GM21619 (cell line): ENCODE results near the gene UBE2G1.

Experiments
- ATAC-seq: cut with Tn5 transposase; IDR thresholded peaks from one replicate; pipeline ENCODE4 v1.9.1; 2021; ENCODE audit not compliant: unreplicated experiment

The UBE2G1 gene

DNA sequence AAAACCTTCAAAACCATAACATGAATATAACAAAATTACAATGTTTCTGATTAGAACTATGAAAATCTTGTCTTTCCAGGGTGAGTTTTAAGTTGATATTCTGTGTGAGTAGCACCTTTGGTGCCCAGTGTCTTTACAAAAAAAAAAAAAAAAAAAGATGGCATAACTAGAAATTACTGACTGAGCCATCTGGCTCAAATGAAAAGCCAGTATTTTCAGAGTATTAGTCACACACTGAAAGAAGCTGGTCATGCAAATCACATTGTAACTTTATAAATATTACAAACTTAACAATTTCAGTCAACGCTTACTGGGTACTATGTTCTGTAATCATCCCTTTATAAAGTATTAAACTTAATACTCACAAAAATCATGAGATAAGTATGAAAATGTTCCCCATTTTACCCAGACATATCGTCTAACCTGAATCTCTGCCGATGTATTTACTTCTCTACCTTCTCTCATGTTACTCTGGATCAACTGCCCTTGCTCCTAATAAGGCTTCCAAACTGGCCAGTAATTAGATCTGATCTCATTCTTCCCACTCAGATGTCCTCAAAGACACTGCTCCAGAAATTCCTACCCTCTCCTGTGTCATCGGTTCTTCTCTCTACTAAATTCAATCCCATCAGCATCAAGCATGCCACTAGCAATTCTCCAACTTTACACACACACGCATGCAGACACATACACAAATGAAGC lies 25.4 kb downstream of the UBE2G1 start:
- ATAC-seq = no peak

DNA sequence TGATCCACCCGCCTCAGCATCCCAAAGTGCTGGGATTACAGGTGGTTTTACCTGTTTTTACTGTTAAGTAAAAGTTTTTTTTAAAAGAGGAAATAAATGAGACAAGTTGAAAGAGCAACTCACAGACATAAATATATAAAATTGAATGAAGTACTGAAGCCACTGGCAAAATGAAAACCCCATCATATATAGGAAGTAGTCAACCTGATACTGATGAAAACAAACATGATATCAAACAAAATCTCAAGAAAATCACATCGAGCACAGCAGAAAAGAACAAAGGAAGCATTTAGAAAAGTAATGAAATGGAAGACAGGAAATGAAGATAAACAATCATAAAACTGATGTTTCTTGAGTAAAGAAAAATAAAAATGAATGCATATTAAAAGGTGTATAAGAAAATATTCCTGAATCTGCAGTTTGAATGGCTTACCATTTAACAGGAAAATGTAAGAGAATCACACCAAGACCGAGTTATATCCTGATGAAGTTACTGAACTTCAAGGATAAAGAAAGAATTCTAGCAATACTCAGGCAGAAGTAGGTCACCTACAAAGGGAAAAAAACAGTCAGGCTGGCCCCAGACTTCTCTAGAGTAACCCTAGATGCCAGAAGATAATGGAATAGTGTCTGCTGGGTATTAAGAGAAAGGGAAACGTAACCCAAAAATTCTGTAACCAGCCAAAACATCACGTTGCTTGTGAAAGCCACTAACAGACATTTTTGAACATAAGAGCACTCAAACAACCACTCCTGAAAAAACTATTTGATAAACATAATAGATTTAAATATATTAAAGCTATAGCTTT lies 31.5 kb downstream of the UBE2G1 start:
- ATAC-seq = no peak

DNA sequence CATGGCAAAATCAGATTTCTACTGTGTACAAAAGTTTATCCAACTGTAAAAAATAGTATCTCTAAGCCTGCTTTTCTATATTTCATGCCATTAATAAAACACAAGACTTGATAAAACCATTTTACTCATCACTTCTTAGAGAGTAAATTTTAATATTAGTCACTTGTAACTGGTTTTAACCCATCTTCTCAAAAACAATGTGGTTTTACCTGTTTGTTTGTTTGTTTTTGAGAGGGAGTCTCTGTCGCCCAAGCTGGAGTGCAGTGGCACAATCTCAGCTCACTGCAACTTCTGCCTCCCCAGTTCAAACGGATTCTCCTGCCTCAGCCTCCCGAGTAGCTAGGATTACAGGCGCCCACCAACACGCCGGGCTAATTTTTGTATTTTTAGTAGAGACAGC lies 32.1 kb downstream of the UBE2G1 start:
- no peak for ATAC-seq

DNA sequence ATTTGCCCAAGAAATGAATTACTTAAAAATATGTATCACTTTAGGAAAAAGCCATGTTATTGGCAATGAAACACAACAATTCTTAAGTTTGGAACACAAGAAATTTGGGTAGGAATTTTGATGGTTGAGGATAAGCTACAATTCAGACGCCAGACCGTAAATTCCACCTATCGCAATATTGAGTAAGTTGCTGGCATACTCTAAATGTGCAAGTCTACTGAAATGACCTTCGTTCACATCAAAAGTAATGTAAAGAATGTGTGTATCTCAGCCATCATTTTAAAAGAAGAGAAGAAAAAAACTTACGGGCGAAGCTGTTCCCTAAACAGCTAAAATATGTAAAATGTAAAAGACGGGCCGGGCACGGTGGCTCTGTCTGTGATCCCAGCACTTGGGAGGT lies 33.4 kb downstream of the UBE2G1 start:
- no peak for ATAC-seq

DNA sequence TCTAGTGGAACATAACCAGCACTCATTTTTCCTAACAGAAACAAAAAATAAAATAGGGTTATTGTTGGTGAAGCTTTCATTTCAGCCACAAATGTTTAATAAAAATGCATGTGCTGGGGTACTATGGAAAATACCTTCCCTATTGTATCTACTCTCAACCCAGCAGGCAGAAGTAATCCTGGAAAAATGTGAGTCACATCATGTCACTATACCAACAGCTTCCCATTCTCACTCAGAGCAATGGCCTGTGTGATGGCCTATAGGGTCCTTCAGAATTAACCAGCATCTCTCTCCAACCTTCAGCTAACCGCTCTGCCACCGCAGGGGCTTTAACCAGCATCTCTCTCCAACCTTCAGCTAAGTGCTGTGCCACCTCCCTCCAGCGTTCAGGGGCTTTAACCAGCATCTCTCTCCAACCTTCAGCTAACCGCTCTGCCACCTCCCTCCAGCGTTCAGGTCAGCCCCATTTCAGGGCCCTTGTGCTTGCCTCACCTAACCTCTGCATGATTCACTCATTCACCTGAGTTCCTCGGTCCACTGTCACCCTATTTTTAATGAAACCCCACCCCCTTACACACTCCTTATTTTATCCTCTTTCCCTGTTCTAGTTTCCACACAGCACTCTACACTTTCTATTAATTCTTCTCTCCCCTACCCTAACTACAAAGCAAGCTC lies 34.0 kb downstream of the UBE2G1 start:
- no peak for ATAC-seq

DNA sequence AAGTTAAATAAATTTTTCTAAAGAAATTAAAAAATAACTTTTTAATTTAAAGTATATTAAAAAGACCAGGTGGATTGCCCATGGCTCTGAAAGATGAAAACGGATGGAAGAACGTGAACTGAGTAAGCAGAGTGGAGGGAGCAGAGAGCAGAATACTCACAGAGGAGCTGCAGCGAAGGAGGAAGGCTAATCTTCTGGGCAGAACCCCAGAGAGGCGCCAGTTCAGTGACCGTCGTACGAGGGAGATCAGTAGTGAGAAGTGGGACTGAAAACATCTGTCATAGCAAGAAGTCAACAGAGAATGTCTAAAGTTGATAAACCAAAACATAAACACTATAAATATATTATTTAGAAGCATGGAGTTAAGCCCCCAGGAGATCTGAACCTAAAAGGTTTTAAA lies 34.9 kb downstream of the UBE2G1 start:
- no peak for ATAC-seq

DNA sequence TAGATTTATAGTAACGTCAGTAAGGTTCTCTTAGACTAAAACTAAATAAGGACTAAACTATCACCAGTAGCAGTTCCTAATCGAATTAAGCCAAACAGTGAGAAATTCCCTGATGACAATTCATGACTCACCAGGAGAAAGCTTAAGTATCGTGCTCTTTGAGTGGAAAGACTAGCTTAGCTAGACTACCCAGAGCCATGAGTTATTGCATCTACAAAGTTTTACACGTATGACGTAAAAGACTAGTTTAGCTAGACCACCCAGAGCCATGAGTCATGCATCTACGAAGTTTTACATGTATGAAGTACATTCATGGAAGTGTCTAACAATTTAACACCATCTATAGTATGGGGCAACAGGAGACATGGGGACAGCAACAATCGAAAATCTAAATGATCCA lies 36.6 kb downstream of the UBE2G1 start:
- no peak for ATAC-seq

DNA sequence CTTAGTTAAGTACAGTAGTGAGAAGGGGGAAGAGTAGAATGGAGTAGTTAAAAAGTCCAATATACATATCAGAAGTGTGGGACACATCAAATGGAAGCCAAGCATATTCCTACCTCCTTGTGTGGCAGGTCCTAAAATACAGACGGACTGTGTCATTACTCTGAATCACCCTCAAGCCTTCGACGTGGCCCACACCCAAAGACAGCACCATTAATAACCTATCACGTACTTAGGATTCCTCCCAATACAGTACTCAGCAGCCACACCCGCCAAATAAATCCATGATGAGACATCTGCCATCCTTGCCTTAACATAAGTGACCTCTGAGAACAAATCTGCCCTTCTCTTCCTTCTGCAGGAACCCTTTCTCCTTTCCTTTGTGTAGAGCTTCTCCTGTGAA lies 38.9 kb downstream of the UBE2G1 start:
- no peak for ATAC-seq

DNA sequence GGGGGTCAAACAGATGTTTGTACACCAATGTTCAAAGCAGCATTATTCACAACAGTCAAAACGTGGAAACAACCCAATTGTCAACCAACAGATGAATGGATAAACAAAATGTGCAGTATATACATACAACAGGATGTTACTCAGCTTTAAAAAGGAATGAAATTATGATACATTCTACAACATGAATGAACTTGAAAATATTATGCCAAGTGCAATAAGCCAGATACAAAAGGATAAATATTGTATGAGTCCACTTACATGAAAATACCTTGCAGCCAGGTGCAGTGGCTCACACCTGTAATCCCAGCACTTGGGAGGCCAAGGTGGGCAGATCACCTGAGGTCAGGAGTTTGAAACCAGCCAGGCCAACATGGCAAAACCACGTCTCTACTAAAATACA lies 39.9 kb downstream of the UBE2G1 start:
- no peak for ATAC-seq

DNA sequence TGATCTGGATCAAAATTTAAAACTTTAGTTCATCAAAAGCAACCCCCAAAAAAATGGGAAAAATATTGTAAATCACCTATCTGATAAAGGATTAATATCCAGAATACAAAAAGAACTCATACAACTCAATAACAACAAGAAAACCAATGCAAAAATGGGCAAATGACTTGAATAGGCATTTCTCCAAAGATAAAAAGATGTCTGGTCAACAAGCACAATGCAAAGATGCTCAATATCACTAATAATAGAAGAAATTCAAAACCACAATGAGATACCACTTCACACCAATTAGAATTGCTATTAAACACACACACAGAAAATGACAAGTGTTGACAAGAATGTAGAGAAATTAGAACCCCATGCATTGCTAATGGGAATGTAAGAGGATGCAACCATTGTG lies 40.4 kb downstream of the UBE2G1 start:
- no peak for ATAC-seq

DNA sequence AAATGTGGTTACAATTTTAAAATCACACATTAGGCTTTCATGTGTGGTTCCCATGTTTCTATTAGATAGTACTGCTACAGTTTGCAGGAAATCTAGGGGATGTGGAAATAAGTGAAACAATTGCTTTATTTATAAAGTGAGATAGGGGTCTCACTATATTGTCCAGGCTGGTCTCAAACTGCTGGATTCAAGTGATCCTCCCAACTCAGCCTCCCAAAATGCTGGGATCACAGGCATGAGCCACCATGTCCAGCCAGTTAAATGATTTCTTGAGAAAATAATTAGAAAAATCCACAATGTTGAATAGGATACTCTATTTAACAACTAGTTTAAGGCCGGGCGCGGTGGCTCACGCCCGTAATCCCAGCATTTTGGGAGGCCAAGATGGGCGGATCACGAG lies 42.0 kb downstream of the UBE2G1 start:
- no peak for ATAC-seq

DNA sequence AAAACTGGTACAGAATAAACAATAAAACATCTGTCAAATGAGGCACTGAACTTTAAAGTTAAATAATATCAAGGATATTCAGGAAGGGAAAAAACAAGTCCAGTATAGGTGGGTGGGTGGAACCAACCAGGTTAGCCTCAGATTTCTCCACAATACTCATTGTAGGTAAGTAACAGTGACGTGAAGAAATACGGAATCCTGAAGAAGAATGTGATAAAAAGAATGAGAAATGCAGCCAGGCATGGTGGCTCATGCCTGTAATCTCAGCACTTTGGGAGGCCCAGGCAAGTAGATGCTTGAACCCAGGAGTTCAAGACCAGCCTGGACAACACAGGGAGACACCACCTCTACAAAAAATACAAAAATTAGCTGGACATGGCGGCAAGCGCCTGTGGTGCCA lies 47.3 kb downstream of the UBE2G1 start:
- no peak for ATAC-seq

DNA sequence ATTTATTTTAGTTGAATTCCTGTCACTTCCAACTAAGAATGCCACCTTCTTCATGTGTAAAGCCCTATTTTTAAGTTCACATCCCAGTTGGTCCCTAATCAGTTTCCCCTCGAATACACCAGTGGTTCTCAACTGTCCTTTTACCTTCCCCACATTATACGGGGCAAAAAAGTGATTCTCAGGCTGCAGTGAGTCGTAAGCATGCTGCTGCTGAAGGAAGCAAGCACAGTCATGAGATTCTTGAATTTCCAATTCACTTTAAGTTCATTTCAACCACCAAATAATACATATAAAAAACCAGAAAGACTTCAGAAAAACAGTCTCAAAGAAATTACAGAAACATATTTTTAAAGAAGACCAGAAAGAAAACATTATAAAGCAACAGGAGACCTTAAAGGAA lies 47.9 kb downstream of the UBE2G1 start:
- ATAC-seq = no peak

DNA sequence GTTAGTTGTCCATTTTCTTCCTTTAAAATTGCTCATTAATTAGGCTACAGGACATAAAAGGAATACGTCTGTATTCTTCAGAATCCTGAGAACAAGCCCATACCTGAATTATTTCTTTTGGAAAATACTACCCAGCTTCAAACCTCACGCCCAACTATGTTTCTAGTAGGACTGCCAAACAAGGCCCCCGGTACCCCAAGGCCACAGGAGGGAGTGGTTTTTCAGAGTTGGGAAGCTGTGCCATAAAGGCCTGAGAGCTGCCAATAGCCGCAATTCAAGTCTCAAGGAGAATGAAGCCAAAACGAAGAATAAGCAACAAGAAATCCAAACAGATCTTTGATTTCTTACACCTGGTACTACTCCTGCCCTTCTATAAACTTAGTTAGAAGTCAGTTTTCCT lies 48.3 kb downstream of the UBE2G1 start:
- no peak for ATAC-seq

DNA sequence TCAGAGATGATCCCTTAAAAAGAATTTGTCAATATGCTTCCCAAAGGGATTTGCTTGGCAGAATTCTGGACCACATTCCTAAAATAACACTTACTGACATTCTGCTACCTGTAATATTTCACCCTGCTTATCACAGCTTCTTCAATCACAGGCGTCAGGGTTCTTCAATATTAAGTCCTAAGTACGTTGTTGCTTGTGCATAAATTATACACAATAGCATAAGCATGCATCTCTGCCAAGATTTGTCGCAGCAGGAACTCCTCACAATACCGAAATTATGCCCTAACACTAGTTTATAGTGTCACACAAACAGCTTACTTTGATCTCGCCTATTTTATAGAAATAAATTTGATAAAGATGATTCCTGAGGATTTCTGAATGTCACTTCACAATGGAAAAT lies 48.9 kb downstream of the UBE2G1 start:
- no peak for ATAC-seq

DNA sequence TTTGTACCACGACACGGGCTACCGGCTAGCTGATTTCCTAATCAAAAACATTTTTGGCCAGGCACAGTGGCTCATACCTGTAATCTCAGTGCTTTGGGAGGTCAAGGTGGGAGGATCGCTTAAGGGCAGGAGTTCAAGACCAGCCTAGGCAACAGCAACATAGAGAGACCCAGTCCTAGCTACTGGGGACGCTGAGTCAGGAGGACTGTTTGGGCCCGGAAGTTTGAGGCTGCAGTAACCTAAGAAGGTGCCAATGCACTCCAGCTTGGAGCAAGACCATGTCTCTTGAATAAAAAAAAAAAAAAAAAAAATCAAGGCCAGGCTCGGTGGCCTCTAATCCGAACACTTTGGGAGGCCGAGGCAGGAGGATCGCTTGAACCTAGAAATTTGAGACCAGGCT lies 49.8 kb downstream of the UBE2G1 start:
- no peak for ATAC-seq

DNA sequence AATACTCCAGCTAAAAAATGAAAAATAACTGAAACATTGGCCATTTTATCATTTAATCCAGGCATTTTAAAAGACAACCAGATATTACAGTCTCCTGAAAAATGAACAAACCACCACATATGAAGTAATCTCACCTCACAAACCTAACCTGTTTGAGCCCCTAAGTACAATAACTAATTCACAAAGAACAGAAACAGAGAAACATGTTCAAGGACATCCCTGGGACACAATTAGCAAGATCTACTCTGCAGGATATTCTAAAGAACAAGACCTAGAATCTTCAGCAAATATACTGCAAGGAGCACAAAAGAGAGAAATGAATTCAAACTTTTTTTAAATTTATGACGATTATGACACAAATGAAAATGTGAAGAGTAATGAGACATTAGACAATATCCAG lies 51.9 kb downstream of the UBE2G1 start:
- ATAC-seq = no peak

DNA sequence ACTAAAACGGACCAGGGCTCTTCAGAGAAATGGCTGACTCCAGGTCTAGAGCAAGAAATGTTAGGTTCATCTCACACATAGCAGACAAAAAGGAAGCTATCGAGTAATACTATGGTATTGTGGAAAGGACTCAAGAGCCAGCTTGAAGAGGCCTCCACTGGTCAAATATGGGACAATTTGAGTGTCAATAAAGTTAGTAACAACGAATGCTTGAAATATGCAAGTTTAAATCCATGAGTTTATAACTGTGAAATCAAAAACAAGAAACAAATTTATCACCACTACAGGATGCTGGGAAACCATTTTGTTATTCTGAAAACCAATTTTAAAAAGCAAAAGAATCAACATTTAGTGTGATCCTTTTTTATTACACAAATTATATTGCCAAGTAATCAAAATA lies 52.3 kb downstream of the UBE2G1 start:
- no peak for ATAC-seq

DNA sequence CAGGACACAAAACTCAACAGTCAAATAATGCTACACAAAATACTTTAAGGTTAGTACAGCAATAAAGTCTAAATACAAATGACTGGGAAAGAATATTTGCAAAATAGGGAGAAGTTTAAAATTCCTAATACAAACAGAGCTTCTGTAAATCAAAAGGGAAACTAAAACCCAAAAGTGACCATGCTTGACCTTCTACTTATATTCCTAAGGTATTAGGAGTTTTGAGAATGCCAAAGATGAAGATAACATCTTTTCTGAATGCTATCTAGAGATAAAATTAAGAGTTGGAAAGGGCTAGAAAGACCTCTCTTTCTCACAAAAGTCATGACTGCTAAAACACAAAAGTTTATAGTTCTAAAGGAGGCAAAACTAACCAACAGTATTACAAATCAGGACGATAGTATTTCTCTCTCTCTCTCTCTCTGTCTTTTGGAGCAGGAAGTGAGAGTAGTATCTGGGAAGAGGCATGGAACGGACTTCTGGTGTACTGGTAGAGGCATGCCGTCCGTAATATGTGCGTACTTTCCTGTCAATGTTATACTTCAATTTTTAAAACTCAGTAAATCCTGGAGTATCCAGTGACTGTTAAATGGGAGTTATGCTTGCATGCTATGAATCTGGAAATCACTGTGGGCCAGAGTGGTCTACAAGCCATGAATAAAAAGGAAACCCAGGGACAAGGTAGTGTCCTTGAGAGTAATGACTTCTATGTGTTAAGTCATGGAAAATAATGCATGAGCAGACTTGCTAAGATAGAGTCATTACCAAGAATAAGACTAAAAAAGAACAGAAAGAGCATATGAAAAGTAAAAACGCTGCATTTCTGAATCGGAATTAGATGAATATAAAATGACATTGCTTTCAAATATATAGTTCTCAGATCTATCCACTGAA lies 53.0 kb downstream of the UBE2G1 start:
- ATAC-seq = no peak

DNA sequence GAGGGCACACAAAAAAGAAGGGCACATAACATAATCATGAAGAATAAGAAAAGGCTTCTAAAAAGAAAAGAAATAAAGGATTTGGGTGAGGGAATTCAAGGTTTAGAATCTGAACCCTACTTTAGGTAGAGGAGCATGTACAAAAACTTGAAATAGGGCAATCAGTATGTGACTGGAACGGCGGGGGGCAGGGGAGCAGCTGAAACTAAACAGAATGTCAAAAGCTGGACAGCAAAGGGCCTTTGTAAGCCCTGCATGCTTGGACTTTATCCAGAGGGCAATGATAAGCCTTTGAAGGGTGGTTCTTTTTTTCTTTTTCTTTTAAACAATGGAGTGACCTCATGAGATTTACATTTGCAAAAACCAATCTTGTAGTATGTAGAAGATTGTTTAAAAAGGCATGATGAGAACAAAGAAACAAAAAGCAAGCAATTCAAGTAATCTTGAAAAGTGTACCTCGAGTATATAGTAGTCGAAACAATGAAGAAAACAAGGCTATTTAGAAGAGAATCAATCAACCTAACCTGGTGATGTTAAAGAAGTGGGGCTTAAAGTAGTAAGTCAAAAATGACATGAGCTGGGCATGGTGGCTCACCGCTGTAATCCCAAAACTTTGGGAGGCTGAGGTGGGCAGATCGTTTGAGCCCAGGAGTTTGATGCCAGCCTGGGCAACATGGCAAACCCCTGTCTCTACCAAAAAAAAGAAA lies 56.0 kb downstream of the UBE2G1 start:
- ATAC-seq = no peak

DNA sequence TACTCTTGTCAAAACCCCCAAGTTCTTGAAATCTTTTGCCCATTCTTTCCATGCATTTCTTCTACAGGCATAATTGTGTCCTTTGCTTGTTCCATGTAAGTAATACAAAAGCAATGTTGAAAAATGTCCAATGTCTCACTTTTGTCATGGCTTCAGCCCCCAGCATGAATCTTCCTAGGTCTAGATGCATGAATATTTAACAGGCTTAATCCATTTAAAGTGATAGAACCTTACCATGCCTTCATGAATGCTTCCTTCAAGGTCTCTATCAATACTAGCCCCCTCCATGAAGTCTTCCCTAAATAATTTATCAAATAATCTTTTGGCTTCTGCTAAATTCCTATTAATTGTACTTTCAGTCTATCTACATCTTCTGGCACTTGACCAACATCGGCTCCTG lies 56.6 kb downstream of the UBE2G1 start:
- ATAC-seq = no peak
